HCT116 (cell line): ENCODE data around the gene NAV1.

ENCODE experiments used
- ELF1 ChIP-seq: IDR thresholded peaks from 2 replicates; pipeline ENCODE4 v1.6.1; 2012; ENCODE audit warnings: low read depth, borderline replicate concordance
- JUND ChIP-seq: IDR thresholded peaks from 2 replicates; pipeline ENCODE4 v1.6.1; 2012
- POLR2A ChIP-seq: IDR thresholded peaks from 2 replicates; pipeline ENCODE4 v1.7.0; 2011; ENCODE audit warnings: borderline replicate concordance; ENCODE audit not compliant: insufficient read depth, insufficient read length; ENCODE audit errors: extremely low read depth
- POLR2AphosphoS5 ChIP-seq: IDR thresholded peaks from 2 replicates; pipeline ENCODE4 v1.6.1; 2011; ENCODE audit warnings: mild to moderate bottlenecking, low read depth, low read length, moderate library complexity
- REST ChIP-seq: IDR thresholded peaks from 2 replicates; pipeline ENCODE4 v1.6.1; 2012; ENCODE audit warnings: low read depth
- SRF ChIP-seq: IDR thresholded peaks from 2 replicates; pipeline ENCODE4 v1.6.1; 2012; ENCODE audit warnings: low read depth
- YY1 ChIP-seq: IDR thresholded peaks from 2 replicates; pipeline ENCODE4 v1.6.1; 2011; ENCODE audit warnings: low read length, low read depth, moderate library complexity, mild to moderate bottlenecking; ENCODE audit not compliant: insufficient replicate concordance; ENCODE audit errors: extremely low read depth
- ZBTB33 ChIP-seq: IDR thresholded peaks from 2 replicates; pipeline ENCODE4 v1.6.1; 2011; ENCODE audit warnings: mild to moderate bottlenecking, low read length, moderate library complexity; ENCODE audit not compliant: insufficient replicate concordance; ENCODE audit errors: extremely low read depth
- ZFX ChIP-seq: fragments of 450-650 bp; IDR thresholded peaks from 2 replicates; pipeline ENCODE4 v1.6.1; 2017
- ZNF274 ChIP-seq: fragments of 200-500 bp; sonication (Bioruptor generic); IDR thresholded peaks from 2 replicates; pipeline ENCODE4 v1.6.1; 2014; ENCODE audit warnings: mild to moderate bottlenecking, low read depth, low read length, inconsistent platforms
- TF ChIP-seq, protein P1 (sequence below), 3 experiments: fragments of 200-600 bp in 1 of 3; sonication (generic) in 1 of 3; IDR thresholded peaks in 2 of 3; conservative IDR thresholded peaks in 1 of 3; 2 replicates each; pipeline ENCODE4 v1.5.1; 2012 to 2017; ENCODE audit warnings: low read depth in 2 of 3, low read length in 2 of 3, antibody characterized with exemption in 1 of 3, borderline replicate concordance in 1 of 3, control low read depth in 1 of 3, mild to moderate bottlenecking in 1 of 3, mixed read lengths in 1 of 3, mixed run types in 1 of 3, moderate library complexity in 1 of 3; ENCODE audit not compliant: insufficient read depth in 1 of 3

GRCh38 chr1:201511941-201512539 lies 26.9 kb upstream of the NAV1 start:
- no peak for TF ChIP-seq REST
- TF ChIP-seq ZBTB33: no peak
- TF ChIP-seq ZNF274: no peak
- TF ChIP-seq, protein P1, sequence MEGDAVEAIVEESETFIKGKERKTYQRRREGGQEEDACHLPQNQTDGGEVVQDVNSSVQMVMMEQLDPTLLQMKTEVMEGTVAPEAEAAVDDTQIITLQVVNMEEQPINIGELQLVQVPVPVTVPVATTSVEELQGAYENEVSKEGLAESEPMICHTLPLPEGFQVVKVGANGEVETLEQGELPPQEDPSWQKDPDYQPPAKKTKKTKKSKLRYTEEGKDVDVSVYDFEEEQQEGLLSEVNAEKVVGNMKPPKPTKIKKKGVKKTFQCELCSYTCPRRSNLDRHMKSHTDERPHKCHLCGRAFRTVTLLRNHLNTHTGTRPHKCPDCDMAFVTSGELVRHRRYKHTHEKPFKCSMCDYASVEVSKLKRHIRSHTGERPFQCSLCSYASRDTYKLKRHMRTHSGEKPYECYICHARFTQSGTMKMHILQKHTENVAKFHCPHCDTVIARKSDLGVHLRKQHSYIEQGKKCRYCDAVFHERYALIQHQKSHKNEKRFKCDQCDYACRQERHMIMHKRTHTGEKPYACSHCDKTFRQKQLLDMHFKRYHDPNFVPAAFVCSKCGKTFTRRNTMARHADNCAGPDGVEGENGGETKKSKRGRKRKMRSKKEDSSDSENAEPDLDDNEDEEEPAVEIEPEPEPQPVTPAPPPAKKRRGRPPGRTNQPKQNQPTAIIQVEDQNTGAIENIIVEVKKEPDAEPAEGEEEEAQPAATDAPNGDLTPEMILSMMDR (IDR thresholded peaks at IDR 0.05 in 2 of 3, conservative IDR thresholded peaks at IDR 0.05 in 1 of 3; ENCODE audit: borderline replicate concordance in 1 of 3, insufficient read depth in 1 of 3, low read depth in 2 of 3, low read length in 2 of 3): no peak
- TF ChIP-seq ZFX: no peak
- no peak for TF ChIP-seq POLR2AphosphoS5
- TF ChIP-seq JUND: no peak
- no peak for TF ChIP-seq POLR2A
- TF ChIP-seq ELF1: no peak
- TF ChIP-seq YY1: no peak
- TF ChIP-seq SRF: no peak
